NT2/D1 (cell line): ENCODE results near the gene CSF2.

Experiments used
- YY1 ChIP-seq: IDR thresholded peaks from 2 replicates; pipeline ENCODE4 v1.6.1; 2011; ENCODE audit not compliant: insufficient read length, insufficient read depth
- ZNF274 ChIP-seq: IDR thresholded peaks from 2 replicates; pipeline ENCODE4 v1.6.1; 2011; ENCODE audit warnings: mild to moderate bottlenecking, low read depth, low read length

DNA sequence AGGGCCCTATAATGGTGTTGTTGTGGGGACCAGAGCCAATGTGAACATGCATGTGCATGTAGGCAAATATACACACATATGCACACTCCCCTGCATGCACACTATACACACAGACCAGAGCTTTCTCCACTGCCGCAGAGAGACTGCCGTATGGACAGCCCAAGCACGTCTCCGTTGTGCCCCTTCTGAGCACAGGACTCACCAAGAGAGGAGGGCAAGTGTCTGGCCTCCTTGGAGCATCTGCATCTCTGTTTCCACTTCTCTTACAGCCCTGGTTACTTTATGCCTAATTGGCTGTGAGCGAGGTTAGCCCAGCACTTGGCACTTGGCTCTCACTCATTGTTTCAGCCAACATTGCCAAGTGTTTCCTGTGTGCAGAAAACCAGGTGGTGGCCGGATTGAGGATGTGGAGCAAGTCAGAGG, 30.4 kb downstream of the CSF2 start:
- TF ChIP-seq ZNF274 (no peak), YY1 (no peak)
